HCT116 (cell line): Measurements from ENCODE around the gene BRS3.

Experiments used
- ATF3 ChIP-seq: IDR thresholded peaks from 2 replicates; pipeline ENCODE4 v1.6.1; 2012
- CEBPB ChIP-seq: IDR thresholded peaks from 2 replicates; pipeline ENCODE4 v1.6.1; 2012; ENCODE audit warnings: low read depth
- FOSL1 ChIP-seq: IDR thresholded peaks from 2 replicates; pipeline ENCODE4 v1.6.1; 2012; ENCODE audit warnings: low read depth
- POLR2A ChIP-seq: IDR thresholded peaks from 2 replicates; pipeline ENCODE4 v1.7.0; 2011; ENCODE audit warnings: borderline replicate concordance; ENCODE audit not compliant: insufficient read depth, insufficient read length; ENCODE audit errors: extremely low read depth
- RAD21 ChIP-seq: IDR thresholded peaks from 2 replicates; pipeline ENCODE4 v1.6.1; 2012; ENCODE audit warnings: low read depth, mild to moderate bottlenecking
- SIN3A ChIP-seq: IDR thresholded peaks from 2 replicates; pipeline ENCODE4 v1.6.1; 2012; ENCODE audit warnings: low read depth
- SP1 ChIP-seq: IDR thresholded peaks from 2 replicates; pipeline ENCODE4 v1.6.1; 2012; ENCODE audit warnings: low read depth
- ZNF274 ChIP-seq: fragments of 200-500 bp; sonication (Bioruptor generic); IDR thresholded peaks from 2 replicates; pipeline ENCODE4 v1.6.1; 2014; ENCODE audit warnings: mild to moderate bottlenecking, low read depth, low read length, inconsistent platforms
- TF ChIP-seq, protein P1 (sequence below), 3 experiments: fragments of 200-600 bp in 1 of 3; sonication (generic) in 1 of 3; IDR thresholded peaks in 2 of 3; conservative IDR thresholded peaks in 1 of 3; 2 replicates each; pipeline ENCODE4 v1.5.1; 2012 to 2017; ENCODE audit warnings: low read depth in 2 of 3, low read length in 2 of 3, antibody characterized with exemption in 1 of 3, borderline replicate concordance in 1 of 3, control low read depth in 1 of 3, mild to moderate bottlenecking in 1 of 3, mixed read lengths in 1 of 3, mixed run types in 1 of 3, moderate library complexity in 1 of 3; ENCODE audit not compliant: insufficient read depth in 1 of 3

DNA sequence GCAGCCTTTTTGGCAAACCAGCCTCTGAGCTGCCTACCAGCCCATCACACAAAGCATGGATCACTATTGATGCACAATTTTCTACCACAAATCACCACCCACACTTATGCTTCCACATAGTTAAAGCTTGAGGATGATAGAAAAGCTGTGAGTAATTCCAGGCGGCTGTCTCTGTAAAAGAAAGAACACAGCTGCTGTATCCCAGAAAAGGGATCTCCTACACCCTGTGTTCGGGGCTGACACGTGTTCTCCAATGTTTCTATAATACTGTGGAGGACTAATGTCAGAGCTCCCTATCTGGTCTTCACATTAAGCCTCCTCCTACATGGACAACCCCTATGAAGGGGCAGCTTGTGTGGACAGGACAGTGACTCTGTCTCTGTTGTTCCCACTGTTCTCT lies 12.5 kb upstream of the BRS3 start:
- no peak for TF ChIP-seq CEBPB
- TF ChIP-seq POLR2A = no peak
- TF ChIP-seq SP1 = no peak
- no peak for TF ChIP-seq ATF3
- TF ChIP-seq, protein P1, sequence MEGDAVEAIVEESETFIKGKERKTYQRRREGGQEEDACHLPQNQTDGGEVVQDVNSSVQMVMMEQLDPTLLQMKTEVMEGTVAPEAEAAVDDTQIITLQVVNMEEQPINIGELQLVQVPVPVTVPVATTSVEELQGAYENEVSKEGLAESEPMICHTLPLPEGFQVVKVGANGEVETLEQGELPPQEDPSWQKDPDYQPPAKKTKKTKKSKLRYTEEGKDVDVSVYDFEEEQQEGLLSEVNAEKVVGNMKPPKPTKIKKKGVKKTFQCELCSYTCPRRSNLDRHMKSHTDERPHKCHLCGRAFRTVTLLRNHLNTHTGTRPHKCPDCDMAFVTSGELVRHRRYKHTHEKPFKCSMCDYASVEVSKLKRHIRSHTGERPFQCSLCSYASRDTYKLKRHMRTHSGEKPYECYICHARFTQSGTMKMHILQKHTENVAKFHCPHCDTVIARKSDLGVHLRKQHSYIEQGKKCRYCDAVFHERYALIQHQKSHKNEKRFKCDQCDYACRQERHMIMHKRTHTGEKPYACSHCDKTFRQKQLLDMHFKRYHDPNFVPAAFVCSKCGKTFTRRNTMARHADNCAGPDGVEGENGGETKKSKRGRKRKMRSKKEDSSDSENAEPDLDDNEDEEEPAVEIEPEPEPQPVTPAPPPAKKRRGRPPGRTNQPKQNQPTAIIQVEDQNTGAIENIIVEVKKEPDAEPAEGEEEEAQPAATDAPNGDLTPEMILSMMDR (IDR thresholded peaks at IDR 0.05 in 2 of 3, conservative IDR thresholded peaks at IDR 0.05 in 1 of 3; ENCODE audit: borderline replicate concordance in 1 of 3, insufficient read depth in 1 of 3, low read depth in 2 of 3, low read length in 2 of 3) = no peak
- TF ChIP-seq FOSL1 = no peak
- TF ChIP-seq RAD21 = no peak
- no peak for TF ChIP-seq ZNF274
- TF ChIP-seq SIN3A = no peak
